Measurements from ENCODE around the gene RAB34. TPM values are rescaled to one million over a fixed set of nuclear protein-coding genes. Genes with fewer than 3 reads are reported as not detected.
A peak's percentile ranks its signal among the peaks of the same experiment; 100 is the strongest.
"Not testable (repeated sequence)": the region's sequence is repeated elsewhere in the genome, so short reads cannot be mapped to it uniquely, and the experiment has no call there.

Gene RAB34
- total RNA-seq, 1 donor from 2014 or later: 70.2 TPM

DNA sequence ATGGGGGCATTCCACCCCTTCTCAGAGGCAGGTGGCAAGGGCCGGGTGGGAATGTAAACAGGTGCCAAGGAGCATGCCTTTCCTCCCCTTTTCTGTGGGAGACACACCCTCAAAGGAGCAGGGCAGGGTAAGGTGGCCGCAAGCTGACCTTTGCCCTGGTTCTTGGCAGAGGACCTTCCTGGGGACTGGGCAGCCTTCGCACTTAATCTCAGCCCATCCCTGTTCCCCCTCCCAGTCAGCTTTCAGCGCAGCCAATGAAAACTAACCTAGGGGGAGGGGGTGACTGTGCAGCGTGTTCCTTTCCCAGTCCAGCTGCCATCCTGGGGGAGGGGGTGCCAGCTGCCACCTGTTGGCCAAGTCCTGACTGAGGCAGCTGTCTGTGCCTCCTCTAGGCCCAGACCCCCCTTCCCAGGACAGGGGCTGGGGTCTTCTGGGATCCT lies 29.0 kb upstream of the RAB34 start:
- peak; percentile 73 for DNase-seq (ENCODE audit: low spot score)

DNA sequence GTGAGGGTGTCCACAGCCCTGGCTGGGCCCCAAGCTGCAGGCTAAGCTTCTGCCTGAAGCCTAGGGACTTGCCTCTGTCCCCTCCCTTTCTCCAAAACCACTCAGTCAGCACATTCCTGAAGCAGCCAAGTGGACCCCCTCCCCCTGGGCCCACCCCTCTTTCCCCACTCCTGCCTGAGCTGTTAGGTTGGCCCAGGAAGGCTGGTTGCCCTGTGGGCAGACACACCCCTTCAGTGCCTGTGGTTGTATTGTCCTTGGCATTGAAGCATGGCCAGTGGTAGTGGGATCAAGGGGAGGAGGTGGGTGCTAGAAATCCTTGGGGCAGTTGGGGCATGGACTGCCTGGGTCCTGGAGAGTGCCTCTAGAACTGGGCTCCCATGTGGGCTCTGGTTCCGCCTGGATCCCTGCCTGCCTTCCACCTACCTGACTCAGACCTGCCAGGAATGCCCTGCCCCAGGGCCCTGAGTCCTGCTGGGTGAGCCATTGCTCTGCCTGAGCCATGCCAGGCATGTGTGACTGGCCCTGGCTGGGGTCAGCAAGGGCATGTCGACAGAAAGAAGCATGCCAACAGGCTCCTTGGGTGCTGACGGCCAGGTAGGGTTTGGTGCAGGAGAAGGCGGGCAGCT lies 28.2 kb upstream of the RAB34 start:
- DNase-seq (ENCODE audit: low spot score): no peak

DNA sequence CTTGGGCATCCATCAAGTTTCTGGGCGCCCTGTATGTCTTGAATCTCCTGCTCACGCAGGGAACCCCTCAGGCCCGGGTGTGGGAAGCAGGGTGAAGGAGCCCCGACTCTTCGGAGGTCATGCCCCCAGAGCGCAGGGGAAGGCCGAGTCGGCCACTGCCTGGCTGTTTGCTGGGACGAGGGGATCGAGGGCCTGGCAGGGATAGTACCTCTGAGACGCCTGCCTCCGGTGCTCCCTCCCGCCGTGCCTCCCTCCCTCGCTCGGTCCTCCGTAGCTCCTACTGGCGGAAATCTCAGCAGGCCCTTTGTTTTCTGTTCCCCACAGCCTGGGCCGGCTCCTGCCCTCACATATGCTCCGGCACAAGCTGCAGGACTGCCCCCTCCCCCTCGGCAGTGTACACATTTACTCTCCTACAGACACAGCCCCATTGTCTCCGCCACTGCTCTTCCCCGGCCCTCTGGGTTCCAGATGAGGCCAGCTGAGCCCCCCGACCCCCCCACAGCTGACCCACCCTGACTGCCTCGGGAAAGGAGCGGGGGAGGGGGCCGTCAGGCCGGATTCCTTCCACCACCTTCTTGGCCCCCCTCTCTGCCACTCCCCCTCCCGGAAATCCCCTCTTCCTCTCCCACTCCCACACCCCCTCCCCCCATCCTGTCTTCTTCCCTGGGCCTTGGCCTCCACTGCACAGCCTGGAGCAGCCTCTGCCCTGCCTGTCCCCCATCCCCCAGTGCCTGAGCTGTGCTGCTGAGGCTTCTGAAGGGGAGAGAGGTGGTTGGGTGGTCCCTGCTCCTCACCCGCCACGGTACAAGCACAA lies 27.5 kb upstream of the RAB34 start:
- DNase-seq (ENCODE audit: low spot score): no peak

DNA sequence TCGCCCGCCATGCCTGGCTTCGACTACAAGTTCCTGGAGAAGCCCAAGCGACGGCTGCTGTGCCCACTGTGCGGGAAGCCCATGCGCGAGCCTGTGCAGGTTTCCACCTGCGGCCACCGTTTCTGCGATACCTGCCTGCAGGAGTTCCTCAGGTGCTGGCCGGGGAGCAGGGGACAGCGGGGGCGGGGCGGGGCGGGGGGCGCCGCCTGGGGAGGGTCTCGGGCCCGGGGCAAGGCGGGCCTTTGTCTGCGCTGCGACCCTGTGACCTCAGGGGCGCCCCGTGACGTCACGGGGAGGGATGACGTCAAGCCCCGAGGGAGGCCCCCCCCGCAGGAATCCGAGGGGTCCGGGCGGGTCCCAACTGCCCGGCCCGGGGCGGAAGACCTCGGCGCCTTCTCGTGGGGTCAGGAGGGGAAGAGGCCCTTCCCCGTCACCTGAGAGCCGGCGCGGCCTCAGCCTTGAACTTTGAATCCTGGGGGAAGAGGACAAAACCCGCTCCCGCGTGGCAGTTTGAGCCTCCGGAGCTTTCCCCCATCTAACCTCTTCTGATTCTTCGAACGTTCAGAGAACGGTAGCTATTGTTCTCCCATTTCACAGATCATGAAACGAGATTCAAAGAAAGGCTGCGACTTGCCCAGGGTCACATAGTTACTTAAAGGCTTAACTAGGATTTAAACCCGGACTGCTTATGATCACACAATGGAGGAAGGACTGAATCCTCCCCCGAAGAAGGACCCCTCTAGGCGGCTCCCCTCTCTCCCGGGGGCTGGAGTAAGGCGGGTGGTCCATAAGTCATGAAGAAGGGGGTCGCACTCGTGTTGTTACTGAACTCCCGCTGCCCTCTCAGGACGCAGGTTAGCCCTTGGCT lies 26.7 kb upstream of the RAB34 start:
- DNase-seq (ENCODE audit: low spot score): no peak

DNA sequence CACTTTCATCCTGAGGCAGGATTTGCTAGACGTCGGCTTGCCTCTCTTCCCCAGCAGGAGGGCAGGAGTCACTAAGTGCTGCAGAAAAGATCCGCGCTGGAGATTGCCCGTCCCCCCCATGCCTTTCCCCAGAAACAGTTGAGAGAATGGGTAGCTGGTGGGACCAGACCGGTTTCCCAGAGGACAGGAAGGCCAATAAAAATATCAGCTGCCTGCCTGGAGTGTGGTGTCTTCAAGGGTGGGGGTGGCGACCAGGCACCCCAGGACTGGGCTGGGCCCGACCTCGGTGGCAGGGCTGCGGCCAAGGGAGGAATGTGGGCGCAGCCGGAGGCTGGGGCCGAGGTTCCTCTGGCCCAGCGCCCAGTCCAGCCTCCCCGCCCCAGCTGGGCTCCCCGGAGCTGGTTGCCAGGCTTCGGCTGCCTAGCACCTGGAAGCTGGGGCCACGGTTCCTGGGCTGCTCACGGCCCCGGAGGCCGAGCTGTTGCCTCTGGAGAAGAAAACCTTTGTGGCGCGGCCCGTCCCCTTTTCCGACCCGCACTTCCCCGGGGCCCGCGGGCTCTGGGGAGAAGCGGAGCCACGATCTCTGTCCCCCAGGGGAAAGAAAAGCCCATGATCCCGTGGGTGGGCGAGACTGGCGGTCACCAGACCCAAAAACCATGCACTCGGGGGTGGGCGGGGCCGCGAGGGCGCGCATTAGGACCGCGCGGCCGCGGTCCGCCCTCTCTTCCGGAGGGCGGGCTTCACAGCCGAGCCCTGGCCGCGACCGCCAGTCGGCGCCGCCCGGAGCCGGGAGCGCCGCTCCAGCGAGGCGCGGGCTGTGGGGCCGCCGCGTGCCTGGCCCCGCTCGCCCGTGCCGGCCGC lies 25.8 kb upstream of the RAB34 start, which contains the start of gene TRAF4:
TRAF4 (plus strand) TSS at position 769 of the 861 bp plus-strand sequence. CDS start 102 bp downstream, outside the sequence.
- peak; percentile 77 for DNase-seq (ENCODE audit: low spot score)

DNA sequence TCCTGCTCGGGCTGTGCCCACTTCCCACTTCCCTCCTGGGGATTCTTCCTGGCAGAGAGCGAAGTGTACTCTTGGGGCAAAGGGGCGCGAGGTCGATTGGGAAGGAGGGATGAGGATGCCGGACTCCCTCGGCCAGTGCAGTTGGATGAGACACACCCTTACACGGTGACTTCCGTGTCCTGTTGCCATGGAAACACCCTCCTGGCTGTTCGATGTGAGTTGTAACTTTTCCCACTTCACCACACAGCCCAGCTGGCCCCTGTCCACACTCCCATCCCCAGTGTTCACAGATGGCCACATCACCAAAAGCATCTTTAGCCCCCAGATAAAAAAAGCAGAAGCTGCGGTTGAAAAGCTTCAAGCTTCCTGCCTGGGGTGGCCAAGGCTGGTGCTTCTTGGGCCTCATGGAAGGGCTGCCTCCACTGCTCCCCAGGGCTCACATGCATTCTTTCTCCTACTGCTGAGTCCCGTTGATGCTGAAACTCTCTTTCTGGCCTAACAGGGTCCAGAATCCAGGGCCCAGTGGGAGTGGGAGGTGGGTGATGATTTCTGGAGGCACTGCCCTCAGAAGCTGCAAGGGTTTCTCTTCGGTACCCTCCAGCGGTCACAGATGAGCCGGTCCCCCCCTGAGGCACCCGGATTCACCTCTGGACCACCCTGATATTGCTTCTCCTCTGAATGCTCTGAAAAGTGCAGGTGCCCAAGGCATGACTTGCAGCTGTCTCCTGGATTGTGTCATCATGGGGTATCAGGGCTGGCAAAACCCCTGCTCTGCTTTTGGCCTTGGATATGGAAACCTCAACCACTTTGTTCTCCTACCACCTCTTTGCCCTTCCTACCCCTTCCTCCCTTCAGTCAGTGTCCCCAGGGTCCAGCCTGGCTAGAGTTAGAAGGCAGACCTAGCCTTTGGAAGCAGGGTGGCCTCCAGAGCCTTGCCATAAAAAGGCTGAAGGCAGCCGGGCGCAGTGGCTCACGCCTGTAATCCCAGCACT lies 24.0 kb upstream of the RAB34 start:
- no peak for DNase-seq (ENCODE audit: low spot score)

DNA sequence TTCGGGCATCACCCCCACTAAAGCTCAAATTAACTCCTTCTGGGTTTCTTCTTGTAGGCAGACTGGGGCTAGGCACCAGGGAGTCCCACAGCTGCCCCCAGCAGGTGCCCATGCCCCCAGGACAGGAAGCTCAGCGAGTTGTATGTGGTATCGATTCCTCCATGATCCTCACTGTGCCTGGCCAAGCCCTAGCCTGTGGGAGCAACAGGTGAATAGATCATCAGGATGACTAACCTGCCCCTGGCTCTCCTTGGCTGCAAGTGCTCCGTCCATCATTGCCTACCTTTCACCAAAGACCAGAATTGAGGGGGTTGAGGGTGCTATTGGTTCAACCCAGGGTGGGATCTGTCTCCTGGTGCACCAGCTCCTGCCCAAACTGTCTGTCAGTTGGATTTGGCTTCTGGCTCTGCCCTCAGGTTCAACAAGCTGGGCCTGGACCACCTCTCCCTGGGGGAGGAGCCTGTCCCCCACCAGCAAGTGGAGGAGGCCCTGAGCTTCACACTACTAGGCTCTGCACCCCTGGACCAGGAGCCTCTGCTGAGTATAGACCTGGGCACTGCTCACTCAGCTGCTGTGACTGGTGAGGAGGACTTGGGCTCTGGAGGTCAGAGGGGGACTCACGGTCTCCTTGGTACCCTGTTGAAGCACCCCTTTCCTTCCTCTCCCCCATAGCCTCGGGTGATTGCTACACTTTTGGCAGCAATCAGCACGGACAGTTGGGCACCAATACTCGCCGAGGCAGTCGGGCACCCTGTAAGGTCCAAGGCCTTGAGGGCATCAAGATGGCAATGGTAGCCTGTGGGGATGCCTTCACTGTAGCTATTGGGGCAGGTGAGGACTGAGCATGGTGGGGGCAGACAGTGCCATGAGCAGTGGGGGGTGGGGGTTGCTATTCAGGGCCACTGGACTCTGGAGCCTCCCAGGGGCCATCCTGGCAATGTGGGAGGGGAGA lies 23.0 kb upstream of the RAB34 start:
- DNase-seq (ENCODE audit: low spot score): no peak

DNA sequence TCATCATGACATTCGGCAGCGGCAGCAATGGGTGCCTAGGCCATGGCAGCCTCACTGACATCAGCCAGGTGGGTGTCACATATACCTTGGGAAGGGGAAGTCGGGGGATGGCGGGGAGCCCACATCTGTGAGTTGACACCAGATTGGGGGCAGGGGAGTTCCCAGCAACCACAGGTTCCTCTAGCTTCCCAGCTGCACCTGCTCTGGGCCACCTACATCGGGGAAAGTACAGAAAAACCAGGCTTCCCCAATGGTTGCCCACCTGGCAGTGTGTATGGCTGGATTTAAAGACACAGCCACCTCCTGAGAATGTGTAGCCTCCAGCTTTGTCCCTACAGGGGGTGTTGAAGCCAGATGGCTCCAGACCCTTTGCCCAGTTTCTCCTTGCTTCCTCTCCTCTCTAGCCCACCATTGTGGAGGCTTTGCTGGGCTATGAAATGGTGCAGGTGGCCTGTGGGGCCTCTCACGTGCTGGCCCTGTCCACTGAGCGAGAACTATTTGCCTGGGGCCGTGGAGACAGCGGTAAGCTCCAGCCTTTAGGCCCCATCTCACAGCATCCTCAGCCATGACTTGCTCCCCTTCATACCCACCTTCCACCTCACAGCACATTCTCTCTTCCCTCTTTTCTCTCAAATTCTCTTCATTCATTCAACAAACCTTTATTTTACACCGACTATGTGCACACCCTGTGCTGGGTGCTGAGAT lies 21.2 kb upstream of the RAB34 start:
- no peak for DNase-seq (ENCODE audit: low spot score)

DNA sequence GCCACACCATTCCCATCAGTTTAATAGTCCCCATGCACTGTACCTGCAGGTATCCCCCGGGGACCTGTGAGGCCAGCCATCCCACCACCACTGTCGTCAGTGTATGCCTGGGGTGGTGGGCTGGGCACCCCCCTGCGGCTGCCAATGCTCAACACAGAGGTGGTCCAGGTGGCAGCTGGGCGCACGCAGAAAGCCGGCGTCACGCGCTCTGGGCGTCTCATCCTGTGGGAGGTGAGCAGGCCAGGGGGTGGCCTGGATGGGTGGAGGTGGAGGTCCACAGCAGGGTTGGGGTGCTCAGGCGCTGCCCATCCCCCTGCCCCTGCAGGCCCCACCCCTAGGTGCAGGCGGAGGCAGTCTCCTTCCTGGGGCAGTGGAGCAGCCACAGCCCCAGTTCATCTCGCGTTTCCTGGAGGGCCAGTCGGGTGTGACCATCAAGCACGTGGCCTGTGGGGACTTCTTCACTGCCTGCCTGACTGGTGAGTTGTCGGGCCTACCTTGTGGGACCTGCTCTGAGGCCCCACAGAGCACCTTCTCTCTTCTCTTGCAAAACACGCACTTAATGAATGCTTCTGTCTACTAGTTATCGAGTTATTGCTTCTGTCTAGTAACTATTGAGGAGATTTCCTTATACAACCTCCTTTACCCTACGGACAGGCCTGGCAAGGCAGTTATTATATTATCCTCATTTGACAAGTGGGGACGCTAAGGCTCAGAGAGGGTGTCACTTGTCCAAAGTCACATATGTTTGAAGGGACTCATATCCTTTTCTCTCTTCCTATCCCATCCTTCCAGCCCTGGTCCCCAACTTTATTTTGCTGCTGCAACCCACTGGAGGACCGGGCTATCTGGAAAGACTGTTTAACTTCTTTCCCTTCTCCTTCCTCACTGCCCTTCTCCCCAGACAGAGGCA lies 20.4 kb upstream of the RAB34 start:
- no peak for DNase-seq (ENCODE audit: low spot score)

DNA sequence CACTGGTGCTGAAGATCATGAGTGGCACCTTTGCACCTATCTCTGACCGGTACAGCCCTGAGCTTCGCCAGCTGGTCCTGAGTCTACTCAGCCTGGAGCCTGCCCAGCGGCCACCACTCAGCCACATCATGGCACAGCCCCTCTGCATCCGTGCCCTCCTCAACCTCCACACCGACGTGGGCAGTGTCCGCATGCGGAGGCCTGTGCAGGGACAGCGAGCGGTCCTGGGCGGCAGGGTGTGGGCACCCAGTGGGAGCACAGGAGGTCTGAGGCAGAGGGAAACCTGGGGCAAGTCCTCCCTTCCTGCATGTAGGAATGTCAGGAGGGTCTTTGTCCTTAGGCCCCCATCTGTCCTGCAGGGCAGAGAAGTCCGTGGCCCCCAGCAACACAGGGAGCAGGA lies 19.6 kb upstream of the RAB34 start:
- no peak for DNase-seq (ENCODE audit: low spot score)

DNA sequence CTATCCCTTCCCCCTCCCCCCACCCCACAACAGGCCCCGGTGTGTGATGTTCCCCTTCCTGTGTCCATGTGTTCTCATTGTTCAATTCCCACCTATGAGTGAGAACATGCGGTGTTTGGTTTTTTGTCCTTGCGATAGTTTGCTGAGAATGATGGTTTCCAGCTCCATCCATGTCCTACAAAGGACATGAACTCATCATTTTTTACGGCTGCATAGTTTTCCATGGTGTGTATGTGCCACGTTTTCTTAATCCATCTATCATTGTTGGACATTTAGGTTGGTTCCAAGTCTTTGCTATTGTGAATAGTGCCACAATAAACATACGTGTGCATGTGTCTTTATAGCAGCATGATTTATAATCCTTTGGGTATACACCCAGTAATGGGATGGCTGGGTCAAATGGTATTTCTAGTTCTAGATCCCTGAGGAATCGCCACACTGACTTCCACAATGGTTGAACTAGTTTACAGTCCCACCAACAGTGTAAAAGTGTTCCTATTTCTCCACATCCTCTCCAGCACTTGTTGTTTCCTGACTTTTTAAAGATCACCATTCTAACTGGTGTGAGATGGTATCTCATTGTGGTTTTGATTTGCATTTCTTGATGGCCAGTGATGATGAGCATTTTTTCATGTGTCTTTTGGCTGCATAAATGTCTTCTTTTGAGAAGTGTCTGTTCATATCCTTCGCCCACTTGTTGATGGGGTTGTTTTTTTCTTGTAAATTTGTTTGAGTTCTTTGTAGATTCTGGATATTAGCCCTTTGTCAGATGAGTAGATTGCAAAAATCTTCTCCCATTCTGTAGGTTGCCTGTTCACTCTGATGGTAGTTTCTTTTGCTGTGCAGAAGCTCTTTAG lies 18.5 kb upstream of the RAB34 start:
- not testable (repeated sequence) for DNase-seq (ENCODE audit: low spot score)

DNA sequence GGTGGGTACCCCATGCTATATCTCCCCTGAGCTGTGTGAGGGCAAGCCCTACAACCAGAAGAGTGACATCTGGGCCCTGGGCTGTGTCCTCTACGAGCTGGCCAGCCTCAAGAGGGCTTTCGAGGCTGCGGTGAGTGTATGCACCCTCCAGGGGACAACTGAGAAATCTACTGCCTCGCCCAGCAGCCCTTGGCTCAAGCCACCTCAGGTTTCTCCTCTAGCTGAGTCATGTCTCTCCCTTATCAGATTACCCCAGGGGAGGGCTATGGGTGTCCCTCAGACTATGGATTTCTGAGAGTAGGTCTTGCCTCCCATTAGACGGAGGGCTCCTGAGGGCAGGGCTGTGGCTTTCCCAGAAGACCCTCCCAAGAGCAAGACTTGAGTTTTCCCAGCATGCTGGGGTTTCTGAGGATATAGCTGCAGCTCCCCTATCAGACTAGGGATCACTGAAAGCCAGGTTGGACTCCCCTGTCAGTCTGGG lies 17.6 kb upstream of the RAB34 start:
- no peak for DNase-seq (ENCODE audit: low spot score)

DNA sequence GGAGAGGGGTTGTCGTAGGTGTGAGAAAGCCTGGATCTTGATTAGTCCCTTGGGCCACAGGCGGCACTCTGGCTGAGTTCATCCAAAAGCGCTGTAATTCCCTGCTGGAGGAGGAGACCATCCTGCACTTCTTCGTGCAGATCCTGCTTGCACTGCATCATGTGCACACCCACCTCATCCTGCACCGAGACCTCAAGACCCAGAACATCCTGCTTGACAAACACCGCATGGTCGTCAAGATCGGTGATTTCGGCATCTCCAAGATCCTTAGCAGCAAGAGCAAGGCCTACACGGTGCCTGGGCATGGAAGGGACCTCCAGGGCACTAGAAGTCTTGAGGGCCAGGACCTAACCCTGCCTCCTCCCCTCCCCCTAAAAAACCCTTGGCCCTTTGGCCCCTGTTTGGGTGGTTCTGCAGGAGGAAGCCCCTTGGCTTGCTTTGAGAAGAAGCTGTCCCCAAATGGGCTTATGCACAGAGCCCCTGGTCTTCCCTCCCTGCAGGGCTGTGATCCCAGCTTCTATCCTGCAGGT lies 17.1 kb upstream of the RAB34 start:
- no peak for DNase-seq (ENCODE audit: low spot score)

DNA sequence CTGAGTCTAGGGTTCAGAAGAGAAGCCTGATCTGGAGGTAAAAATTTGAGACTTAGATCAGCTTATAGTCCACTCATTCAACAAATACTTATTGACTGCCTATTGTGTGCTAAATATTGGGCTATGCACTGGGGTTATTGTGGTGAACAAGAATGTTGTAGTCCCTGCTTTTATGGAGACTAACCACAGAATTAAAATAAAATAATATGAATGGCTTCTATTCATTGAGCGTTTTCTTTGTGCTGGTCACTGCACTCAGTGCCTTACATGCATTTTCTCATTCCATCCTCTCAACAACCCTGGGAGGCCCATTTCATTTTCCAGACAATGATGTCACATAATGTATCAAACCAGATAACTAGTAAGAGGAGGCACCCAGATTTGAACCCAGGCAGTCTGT lies 15.7 kb upstream of the RAB34 start:
- DNase-seq (ENCODE audit: low spot score): no peak

DNA sequence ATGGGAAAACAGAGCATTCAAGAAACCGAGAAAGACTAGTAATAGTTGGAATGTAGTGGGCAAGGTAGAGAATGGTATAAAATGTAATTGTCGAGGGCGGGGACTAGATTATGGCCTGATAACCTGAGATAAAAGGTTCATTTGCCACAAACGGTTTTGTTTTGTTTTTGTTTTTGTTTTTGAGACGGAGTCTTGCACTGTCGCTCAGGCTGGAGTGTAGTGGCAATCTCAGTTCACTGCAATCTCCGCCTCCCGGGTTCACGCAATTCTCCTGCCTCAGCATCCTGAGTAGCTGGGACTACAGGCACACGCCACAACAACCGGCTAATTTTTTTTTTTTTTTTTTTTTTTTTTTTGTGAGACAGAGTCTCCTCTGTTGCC lies 12.3 kb upstream of the RAB34 start:
- DNase-seq (ENCODE audit: low spot score): no peak

All from mucosa of gallbladder (tissue), 1 donor.